Activated T-helper 1 cell treated with Interleukin-2 at 50 U/mL for 16 hours (primary cell): ENCODE data around the gene CA5A.
"Not testable (repeated sequence)": the region's sequence is repeated elsewhere in the genome, so short reads cannot be mapped to it uniquely, and the experiment has no call there.

Experiments
- DNase-seq: peaks from one replicate; pipeline ENCODE4 v3.0.0-alpha.2; 2020; ENCODE audit warnings: low read depth

The CA5A gene

DNA sequence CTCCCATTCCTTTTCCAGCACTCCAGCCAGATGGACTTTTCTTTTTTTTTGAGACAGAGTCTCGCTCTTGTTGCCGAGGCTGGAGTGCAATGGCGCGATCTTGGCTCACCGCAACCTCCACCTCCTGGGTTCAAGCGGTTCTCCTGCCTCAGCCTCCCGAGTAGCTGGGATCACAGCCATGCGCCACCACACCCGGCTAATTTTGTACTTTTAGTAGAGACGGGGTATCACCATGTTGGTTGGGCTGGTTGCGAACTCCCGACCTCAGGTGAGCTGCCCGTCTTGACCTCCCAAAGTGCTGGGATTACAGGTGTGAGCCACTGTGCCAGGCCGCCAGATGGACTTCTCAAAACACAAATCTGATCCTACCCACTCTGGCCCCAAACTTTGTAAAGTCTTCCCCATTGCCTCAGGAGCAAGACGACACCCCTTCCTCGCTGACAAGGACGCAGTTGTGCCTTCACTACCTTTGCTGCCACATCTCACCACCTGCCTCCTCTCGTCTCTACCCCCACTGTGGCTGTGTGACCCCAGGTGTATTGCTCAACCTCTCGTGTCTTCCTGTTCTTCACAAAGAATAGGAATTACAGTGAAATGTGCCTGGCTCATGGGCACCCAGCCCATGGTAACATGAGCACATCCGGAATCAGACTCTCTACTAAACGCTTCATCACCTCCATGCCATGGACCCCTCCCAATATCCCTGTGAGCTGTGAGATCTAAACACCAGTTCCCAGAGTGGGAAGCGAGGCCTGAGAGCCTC lies 11.2 kb upstream of the CA5A start:
- no peak for DNase-seq

DNA sequence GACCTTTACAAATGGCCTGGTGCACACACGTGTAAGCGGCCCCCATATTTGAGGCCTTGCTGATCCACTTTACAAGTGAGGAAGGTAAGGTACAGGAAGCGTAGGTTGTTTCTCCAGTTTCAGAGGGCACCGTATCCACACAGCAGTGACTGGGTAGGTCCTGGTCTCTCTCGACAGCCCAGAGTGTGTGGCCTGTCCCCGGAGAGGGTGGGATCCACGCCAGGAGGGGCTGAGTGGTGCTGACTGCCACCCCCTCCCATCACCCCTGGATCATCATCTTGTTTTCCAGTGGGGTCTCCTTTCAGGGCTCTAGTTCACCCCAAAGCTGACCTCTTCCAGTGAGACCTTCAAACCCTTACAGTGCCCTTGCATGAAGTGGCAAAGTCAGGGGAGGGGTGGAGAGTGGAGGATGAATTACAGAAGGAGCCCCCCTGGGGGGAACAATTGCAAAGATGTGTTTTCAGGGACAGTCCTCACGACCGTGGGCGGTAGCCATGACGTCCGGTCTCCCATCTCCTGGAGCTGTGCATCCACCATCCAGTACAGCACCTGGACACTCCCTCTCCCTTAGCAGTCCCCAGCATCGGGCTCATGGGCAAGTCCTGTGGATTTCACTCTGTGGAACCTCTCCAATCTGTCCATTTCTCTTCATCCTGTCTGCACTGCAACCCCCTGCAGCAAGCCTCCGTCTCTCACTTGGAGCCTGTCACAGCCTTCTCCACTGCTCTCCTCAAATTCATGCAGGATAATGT lies 10.4 kb upstream of the CA5A start:
- no peak for DNase-seq

DNA sequence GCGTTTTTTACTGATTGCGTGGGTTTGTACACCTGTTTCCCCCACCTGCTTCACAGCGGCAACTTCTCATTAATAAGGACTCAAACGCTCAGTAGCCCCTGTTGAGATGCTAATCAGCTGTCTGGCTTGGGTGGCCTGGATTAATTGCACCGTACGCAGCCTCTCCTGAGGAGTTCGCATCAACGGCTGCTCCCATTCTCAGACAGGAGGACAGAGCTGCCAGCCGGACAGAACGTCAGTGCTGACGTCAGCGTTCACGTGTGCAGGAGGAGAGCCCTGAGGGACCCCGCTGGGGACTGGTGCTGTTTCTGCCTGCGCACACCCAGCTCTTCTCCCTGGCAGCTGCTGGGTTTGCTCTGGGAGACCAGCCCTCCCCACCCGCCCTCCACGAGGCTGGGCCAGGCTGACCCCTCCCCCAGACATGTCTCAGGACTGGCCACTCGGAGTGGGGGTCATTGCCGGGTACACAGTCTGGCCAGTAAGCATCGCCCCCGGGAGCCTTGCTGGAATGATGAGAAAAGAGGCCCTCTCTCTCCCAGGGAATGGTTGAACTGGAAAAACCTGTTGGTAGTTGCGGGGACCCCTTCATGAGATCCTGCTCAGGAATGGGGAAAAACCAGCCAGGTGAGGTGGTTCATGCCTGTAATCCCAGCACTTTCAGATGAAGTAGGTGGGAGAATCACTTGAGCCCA lies 9.2 kb upstream of the CA5A start:
- no peak for DNase-seq

DNA sequence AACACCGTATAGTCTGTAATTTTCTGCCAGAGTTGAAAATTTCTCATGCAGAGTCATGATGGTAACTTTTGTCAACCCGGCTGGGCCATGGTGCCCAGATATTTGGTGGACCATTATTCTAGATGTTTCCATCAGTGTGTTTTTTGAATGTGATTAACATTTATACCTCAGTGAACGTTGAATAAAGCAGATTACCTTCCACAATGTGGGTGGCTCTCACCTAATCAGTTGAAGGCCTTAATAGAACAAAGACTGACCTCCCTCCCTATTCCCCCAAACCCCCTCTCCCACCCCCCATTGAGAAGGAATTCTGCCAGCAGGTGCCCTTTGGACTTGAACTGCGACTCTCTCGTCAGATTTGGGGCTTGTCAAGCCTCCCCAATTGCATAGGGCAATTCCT lies 6.4 kb upstream of the CA5A start:
- no peak for DNase-seq

DNA sequence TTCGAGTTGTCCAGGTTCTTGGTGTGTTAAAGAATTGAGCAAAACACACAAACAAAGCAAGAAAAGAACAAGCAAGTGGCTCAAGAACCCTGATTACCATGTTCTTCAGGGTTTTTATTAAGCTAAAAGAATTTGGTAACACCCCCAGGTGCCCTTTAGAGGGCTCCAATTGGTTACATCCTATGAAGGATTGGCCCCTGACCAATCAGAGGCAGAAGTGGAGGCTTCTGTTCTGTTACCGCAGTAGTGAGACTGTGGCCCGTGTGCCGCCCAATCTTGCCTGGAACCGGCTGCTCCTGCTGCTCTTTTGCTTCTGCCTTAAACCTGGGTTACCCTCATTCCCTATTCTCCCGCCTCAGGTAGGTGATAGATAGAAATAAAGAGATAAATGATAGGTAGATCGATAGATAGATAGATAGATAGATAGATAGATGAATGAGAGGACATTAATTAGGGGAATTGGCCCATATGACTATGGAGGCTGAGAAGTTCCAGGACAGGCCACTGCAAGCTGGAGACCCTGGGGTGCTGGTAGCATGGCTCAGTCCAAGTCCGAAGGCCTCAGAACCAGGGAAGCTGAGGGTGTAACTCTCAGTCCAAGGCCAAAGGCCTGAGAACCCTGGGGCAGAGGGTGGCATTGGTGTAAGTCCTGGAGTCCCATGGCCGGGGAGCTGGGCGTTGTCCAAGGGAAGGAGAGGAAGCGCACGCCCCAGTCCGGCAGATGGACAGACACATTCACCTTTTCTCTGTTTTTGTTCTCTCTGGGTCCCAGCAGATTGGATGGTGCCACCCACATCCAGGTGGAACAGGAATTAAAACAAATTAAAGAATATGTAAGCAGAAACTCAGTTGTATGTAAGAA lies 3.5 kb upstream of the CA5A start:
- no peak for DNase-seq

DNA sequence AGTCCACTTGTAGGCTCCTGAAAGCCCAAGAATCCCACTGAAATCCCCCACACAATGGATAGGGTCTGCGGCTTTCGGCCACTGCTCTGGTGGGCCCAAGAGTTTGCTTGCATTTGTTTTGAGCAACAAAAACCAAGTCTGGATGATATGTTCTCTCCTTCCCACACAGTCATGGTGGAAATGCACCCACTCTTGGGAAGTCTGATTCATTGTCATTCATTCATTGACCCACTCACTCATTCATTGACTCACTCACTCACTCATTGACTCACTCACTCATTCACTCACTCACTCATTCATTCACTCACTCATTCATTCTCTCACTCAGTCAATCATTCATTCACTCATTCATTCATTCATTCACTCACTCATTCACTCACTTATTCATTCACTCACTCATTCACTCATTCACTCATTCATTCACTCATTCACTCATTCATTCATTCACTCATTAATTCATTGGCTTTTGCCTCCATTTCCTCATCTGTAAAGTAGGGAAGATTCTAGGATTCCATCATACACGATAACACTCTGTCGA lies 2.2 kb upstream of the CA5A start:
- DNase-seq = no peak

DNA sequence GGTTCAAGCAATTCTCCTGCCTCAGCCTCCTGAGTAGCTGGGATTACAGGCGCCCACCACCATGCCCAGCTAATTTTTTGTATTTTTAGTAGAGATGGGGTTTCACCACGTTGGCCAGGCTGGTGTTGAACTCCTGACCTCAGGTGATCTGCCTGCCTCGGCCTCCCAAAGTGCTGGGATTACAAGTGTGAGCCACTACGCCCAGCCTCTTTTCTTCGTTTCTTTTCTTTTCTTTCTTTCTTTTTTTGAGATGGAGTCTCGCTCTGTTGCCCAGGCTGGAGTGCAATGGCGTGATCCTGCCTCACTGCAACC lies 858 bp upstream of the CA5A start:
- DNase-seq = not testable (repeated sequence)

DNA sequence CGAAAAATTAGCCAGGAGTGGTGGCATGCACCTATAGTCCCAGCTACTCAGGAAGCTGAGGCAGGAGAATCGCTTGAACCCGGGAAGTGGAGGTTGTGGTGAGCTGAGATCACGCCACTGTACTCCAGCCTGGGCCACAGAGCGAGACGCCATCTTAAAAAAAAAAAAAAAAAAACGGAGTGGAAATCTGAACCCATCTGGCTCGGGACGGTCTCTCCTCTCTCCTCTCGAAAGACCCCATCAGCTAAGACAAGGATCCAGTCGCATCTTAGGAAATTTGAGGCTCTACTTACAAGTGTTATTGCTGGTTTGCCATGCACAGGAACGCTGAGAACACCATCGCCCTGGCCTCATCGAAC lies 334 bp downstream of the CA5A start:
- not testable (repeated sequence) for DNase-seq

DNA sequence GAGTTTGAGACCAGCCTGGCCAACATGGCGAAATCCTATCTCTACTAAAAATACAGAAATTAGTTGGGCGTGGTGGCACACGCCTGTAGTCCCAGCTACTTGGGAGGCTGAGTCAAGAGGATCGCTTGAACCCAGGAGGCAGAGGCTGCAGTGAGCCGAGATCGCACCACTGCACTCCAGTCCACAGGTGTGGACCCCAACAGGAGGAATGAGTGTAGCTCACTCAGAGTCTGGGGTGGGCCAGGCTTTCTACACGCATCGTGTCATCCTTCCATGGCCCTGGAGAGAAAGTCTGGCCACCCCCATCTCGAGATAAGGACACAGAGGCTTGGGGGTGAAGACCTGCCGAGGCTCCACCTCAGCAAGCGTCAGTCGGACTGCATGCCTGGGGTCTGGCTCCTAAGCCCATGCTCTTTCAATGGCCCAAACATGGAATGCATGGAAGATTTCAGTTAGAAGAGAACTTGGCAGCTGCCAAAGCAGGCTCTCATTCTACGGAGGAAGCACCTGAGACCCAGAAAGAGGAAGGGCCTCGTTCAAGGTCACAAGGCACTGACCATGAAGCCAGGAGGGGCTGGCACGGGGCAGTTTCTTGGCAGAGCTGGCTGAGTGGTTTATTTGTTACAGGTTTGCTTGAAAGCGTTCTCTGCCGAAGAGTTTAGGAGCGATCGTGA lies 1.4 kb downstream of the CA5A start:
- not testable (repeated sequence) for DNase-seq

DNA sequence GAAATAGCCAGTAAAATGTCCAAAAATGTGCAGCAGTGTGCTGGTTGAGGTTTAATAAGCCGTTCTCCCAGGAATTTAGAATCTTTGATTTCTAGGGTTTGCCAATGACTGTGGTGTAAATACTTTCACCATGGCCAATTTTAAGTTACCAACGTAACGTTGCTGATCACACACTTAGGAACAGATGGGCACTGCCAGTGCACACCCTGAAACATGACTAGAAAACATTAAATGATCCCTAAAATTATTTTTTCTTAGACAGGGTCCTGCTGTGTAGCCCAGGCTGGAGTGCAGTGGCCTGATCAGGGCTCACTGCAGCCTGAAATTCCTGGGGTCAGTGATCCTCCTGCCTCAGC lies 3.2 kb downstream of the CA5A start:
- DNase-seq = no peak

DNA sequence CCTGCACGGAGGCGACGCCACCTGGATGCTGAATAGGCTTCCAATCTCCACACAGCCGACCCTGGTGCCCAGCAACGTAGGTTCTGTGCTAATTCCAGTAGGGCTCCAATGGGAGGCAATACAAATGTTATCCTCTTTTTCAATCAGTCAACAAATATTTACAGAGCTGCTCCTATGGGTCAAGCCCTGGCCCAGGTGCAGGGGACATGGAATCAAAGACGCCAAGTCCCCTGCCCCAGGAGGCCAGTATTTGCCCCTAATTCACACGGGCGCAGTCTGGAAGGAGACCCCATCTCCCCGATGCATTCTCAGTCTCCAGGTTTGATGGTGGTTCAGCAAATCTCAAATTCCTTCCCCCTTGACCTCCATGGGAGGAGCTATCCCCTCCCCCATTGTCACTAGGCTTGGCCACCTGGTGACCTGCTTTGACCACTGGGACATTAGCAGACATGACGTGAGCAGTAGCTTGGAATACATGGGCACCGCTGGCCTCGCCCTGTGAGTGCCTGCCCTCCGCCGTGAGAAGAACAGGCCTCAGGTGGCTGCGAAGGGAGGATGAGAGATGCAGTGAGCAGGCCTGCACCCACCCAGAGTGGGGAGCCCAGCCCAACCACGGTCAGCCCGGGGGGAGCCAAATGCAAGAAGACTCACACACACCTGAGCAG lies 3.7 kb downstream of the CA5A start:
- DNase-seq = not testable (repeated sequence)

DNA sequence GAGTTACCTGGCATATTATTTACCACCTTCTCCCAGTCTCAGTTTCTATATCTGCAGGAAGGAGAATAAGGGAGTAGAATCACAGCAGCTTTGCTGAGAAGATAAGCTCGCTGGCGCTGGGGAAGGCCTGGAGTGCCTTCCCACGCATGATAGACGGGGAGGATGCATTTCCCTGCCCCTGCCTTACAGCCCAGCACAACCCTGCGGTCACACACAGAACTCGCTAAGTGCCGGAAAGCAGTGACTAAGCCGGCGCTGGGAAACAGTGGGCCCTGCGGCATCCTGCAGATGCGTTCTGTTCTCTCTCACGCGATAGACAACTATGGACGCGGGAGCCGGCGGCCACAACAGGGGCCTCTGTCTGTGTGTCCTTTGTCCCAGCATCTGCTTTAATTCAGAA lies 4.8 kb downstream of the CA5A start:
- DNase-seq = no peak

DNA sequence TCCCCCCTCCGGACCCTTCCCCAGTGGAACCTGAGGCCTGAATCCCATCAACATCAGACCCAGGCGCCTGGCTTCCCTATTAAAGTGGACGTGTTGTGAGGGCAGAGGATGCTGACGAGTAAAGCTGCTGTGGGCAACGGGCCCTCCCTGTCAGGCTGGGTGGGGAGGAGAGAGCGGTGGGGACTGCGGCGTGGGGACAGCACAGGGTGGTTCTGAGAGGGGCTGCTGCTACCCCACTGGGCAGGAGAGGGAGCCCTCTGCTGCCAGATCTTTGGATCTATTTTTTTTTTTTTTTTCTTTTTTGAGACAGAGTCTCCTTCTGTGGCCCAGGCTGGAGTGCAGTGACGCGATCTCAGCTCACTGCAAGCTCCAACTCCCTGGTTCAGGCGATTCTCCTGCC lies 5.9 kb downstream of the CA5A start:
- no peak for DNase-seq

DNA sequence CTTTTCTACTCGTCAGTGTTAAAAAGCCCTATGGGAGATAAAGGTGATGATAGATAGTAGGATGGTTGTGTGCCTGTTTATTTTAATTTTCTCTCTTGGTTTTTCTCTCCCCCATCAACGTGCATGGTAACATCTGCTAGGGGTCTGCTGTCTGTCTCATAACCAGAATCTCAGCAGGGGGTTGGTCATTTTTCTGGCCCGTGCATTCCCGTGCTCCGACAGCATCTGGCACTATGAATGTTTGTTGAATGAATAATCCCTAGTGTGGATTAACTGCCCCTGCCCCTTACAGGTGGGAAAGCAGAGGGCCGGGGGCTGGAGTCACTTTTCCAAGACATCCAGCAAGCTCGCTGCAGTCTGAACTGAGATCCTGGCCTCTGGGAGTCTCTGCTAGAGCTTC lies 6.3 kb downstream of the CA5A start:
- no peak for DNase-seq

DNA sequence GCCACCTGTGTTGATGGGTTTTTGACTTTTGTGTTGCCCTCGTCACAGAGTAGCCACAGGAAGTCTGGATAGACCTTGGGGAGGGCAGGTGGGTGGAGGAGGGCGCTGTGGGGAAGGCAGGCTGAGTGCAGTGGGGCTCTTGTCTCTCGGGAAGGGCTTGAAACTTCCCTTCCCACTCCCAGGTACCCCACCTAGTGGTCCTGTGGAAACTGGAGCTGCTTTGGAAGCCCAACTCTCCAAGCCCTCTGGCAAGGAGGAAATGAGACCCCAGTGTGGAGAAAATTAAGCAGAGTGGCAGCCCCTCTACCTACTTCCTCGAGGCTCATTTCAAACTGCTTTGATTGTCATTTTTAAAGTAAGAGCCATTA lies 9.2 kb downstream of the CA5A start:
- no peak for DNase-seq

DNA sequence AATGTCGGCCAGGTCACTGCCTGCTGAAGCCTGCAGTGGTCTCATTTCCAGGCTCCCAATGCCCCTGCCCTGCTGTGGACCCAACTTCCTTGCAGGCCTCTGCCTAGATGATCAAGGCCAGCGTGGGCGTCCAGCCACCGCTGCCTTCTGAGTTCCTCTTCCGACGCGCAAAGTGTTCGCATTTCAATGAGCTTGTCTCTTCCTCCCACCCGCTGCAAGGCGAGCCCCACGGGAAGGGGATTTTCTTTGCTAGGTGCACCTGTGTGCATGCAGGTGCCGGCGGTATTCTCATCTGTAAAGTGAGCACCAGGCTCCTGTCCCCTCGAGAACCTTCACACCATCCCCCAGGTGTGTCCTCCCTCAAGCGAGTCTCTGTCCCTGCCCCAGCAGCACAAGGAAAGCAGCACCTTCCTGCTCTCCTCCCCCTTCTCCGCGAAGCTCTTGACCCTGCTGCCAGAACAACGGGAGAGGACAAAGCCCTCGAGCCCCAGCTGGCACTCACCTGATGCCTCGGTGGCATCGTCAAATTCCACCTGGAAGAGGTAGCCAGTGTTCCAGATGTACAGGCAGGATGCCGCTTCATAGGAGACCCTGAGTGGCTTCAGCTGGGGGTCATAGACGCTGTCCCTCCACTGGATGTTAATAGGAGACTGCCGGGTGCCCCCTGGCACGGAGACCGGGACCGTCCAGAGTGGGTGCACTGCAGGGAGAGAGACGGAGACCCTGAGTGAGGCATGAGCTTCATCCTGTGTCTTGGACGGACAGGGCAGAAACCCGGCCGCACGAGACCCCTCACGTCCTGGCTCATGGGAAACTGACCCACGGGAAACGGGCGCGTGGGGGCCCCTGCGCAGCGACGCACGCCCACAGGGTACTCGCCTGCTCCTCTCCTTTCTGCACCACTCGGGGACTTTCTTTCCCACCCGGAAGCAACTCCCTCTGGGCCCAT lies 9.8 kb downstream of the CA5A start:
- no peak for DNase-seq

DNA sequence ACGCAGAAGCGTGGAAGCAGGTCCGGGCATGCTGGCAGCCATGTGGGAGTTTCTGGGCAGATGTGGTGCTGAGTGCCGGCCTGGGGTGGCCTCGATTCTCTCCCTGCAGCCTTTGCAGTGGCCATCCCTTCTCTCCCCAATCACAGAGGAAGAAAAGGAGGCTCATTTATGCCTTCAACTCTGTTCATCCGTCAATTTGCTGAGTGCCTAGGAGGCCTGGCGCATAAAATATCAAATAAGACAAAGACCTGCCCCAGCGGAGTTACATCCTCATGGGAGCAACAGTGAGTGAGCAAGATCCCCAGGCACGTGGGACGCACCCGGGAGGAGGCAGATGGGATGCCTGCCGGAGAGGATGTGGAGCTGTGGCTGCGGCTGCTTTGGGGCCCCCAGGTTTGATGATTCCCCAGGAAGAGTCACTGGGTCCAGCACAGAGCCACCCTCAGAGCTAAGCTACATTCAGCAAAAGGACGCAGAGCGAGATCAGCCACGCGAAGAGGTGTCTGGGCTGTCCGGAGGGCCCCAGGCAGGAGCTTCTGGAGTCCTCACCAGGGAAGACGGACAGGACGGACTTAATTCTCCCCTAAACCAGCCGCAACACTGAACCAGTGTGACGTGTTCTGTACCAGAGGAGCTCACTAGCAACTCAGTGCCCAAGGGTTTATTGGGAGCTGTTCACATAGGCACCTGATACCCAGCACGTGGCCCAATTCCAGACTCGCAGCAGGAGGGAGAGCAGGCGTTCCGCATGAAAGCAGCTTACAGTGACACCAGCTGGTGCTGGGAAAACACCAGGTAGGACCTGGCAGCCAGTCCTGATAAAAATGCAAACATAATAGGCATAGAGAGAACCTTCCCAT lies 11.3 kb downstream of the CA5A start:
- no peak for DNase-seq

DNA sequence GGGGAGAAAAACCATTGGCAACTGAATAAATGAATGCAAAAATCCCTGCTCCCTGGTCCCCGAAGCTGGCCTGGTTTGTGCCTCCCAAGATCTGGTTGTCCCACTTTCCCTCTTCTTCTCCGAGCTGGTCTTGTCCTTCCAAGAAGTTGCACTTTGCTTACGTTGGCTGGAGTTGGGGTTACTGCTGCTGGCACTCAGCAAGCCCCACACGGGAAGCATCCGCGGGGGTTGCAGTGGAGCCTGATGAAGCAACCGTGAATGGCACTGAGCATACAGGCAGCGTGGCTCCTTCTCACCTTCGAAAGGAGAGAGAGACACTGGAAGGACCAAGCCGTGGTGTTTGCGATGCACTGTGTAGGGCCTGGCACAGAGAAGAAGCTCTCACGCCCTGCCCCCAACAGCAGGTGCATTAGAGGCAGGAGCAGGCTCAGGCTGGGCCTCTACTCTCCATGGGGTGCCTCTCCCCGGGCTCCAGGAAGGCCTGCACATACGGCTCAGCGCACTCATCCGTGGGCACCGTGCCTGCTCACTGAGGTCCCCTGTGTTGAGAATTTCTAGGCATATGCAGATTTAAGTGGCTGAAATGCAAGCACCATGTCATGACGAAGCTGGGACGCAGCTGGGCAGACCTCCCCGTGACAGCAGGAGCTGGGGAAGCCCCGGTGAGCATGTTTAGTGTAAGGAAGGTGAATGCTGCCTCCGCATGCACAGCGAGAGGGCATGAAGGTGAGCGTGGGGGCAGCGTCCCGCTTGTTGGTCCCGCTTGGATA lies 12.1 kb downstream of the CA5A start:
- no peak for DNase-seq
